Endothelial cell of umbilical vein (primary cell): ENCODE results near the gene STK24. TPM values are rescaled to one million over a fixed set of nuclear protein-coding genes. Genes with fewer than 3 reads are reported as not detected.

Source experiments
- BruUV-seq: library from RNA; stranded (reverse); fragments of 400-500 nt; replicated peaks from 2 replicates; lab custom pipeline; 2021; lab: Mats Ljungman, UMichigan
- CTCF ChIA-PET: fragments of 300-600, 350-600 bp; sonication (Branson Sonifier 250); formaldehyde crosslinking; loops from one replicate; lab custom pipeline; 2021; ENCODE audit warnings: antibody characterized with exemption, inconsistent platforms; lab: Charles Lee
- POLR2A ChIA-PET: fragments of 300-600, 350-600 bp; sonication (Branson Sonifier 250); formaldehyde crosslinking; loops from one replicate; lab custom pipeline; 2021; ENCODE audit warnings: antibody characterized with exemption, inconsistent platforms; lab: Charles Lee
- DNase-seq: peaks from one replicate; pipeline ENCODE4 v3.0.0-alpha.2; 2011; ENCODE audit warnings: low read depth, low spot score
- FAIRE-seq: peaks from 2 replicates; lab custom pipeline; 2011; peaks lifted over from hg19 to GRCh38; lab: Jason Lieb, UNC
- H2AFZ ChIP-seq: 2 replicates; pipeline ENCODE4 v1.6.0; 2012; ENCODE audit warnings: low read depth, low read length, control low read depth, inconsistent platforms
- H3K27ac ChIP-seq: 2 replicates; pipeline ENCODE4 v1.5.1; 2011; ENCODE audit warnings: low read depth, mild to moderate bottlenecking, control low read depth, low read length, moderate library complexity; ENCODE audit not compliant: insufficient read depth
- H3K27me3 ChIP-seq, 2 experiments: 2 replicates each; pipeline versions ENCODE4 v1.6.0 to v1.6.1; 2011; ENCODE audit warnings: low read length in 2 of 2, mixed read lengths in 1 of 2; ENCODE audit not compliant: control insufficient read depth in 2 of 2, insufficient read depth in 2 of 2
- H3K36me3 ChIP-seq, 2 experiments: 2 replicates in 1 of 2; 3 replicates in 1 of 2; pipeline ENCODE4 v1.5.1; 2011; ENCODE audit warnings: low read length in 2 of 2, mild to moderate bottlenecking in 1 of 2, moderate library complexity in 1 of 2; ENCODE audit not compliant: control insufficient read depth in 2 of 2, insufficient read depth in 2 of 2; ENCODE audit errors: extremely low read depth in 1 of 2
- H3K4me1 ChIP-seq: 3 replicates; pipeline ENCODE4 v1.5.1; 2011; ENCODE audit warnings: mild to moderate bottlenecking, low read length; ENCODE audit not compliant: control insufficient read depth, insufficient read depth; ENCODE audit errors: extremely low read depth
- H3K4me2 ChIP-seq: 2 replicates; pipeline ENCODE4 v1.6.1; 2011; ENCODE audit warnings: low read length, control low read depth, mixed read lengths; ENCODE audit not compliant: insufficient read depth
- H3K4me3 ChIP-seq, 3 experiments: fragments of 200-600 bp in 1 of 3; sonication (generic), shearing (Covaris generic) in 1 of 3; replicated peaks in 1 of 3; 2 replicates each; pipeline ENCODE4 v1.5.1; 2011 to 2016; ENCODE audit warnings: control low read depth in 3 of 3, low read length in 3 of 3, mild to moderate bottlenecking in 2 of 3, inconsistent platforms in 1 of 3, low read depth in 1 of 3, moderate library complexity in 1 of 3; ENCODE audit not compliant: insufficient read depth in 1 of 3
- H3K79me2 ChIP-seq: 2 replicates; pipeline ENCODE4 v1.6.0; 2012; ENCODE audit warnings: low read length, inconsistent platforms; ENCODE audit not compliant: control insufficient read depth, insufficient read depth
- H3K9ac ChIP-seq: replicated peaks from 2 replicates; pipeline ENCODE3; 2011; ENCODE audit warnings: low read length, control low read depth; ENCODE audit not compliant: insufficient read depth; ENCODE audit errors: extremely low read depth
- H3K9me1 ChIP-seq: replicated peaks from 3 replicates; pipeline ENCODE4 v1.6.0; 2011; ENCODE audit warnings: mild to moderate bottlenecking, low read length; ENCODE audit not compliant: control insufficient read depth, insufficient read depth; ENCODE audit errors: extremely low read depth
- H3K9me3 ChIP-seq: replicated peaks from 2 replicates; pipeline ENCODE4 v1.5.1; 2012; ENCODE audit warnings: low read length, inconsistent platforms; ENCODE audit not compliant: control insufficient read depth, insufficient read depth
- H4K20me1 ChIP-seq: replicated peaks from 2 replicates; pipeline ENCODE3; 2011; ENCODE audit warnings: mild to moderate bottlenecking, low read length; ENCODE audit not compliant: control insufficient read depth, insufficient read depth; ENCODE audit errors: extremely low read depth
- CTCF ChIP-seq, 2 donors: IDR thresholded peaks; 1 replicate in 1 of 2; 2 replicates in 1 of 2; pipeline ENCODE4 v1.5.1; 2011; ENCODE audit warnings: low read length in 2 of 2, mild to moderate bottlenecking in 2 of 2, moderate library complexity in 2 of 2, control low read depth in 1 of 2, inconsistent platforms in 1 of 2, low read depth in 1 of 2; ENCODE audit not compliant: insufficient read depth in 1 of 2; ENCODE audit errors: extremely low read depth in 1 of 2
- EZH2 ChIP-seq: IDR thresholded peaks from 2 replicates; pipeline ENCODE4 v1.6.1; 2012; ENCODE audit warnings: borderline replicate concordance, low read depth, mild to moderate bottlenecking, moderate library complexity, low read length, inconsistent platforms; ENCODE audit not compliant: severe bottlenecking
- FOS ChIP-seq: IDR thresholded peaks from 2 replicates; pipeline ENCODE4 v1.6.1; 2011; ENCODE audit warnings: mild to moderate bottlenecking, low read length, moderate library complexity, borderline replicate concordance; ENCODE audit not compliant: insufficient read depth
- GATA2 ChIP-seq: IDR thresholded peaks from 2 replicates; pipeline ENCODE4 v1.7.0; 2011; ENCODE audit warnings: low read depth, mild to moderate bottlenecking, moderate library complexity, mixed read lengths, low read length; ENCODE audit not compliant: insufficient read length, insufficient read depth
- JUN ChIP-seq: IDR thresholded peaks from 2 replicates; pipeline ENCODE4 v1.6.1; 2011; ENCODE audit warnings: borderline replicate concordance, low read depth; ENCODE audit not compliant: insufficient read length, insufficient read depth
- MAX ChIP-seq: IDR thresholded peaks from 2 replicates; pipeline ENCODE4 v1.6.1; 2011; ENCODE audit not compliant: insufficient read depth, insufficient read length
- MYC ChIP-seq: IDR thresholded peaks from one replicate; pipeline ENCODE4 v1.6.1; 2011; ENCODE audit warnings: mild to moderate bottlenecking, low read depth, low read length
- POLR2A ChIP-seq: IDR thresholded peaks from 2 replicates; pipeline ENCODE4 v1.6.1; 2012; ENCODE audit warnings: low read depth, mild to moderate bottlenecking, control low read depth, low read length
- POLR2AphosphoS5 ChIP-seq: IDR thresholded peaks from 2 replicates; pipeline ENCODE4 v1.6.1; 2012; ENCODE audit warnings: low read depth, mild to moderate bottlenecking, control low read depth, low read length, moderate library complexity; ENCODE audit not compliant: insufficient read depth
- dilution Hi-C: fragments of 300-500 bp; cut with MboI; formaldehyde crosslinking; loops from one replicate; pipeline ENCODE4 v1.15.0; 2019; ENCODE audit warnings: low sequenced_read_pairs; ENCODE audit not compliant: extremely low pct_ligation_motif_present
- intact Hi-C: fragments of 100-400 bp; cut with micrococcal nuclease; formaldehyde crosslinking; loops from one replicate; pipeline ENCODE4 v1.10.0; 2022
- polyA plus RNA-seq, 4 experiments: library from polyadenylated mRNA; depleted of rRNA in 3 of 4; stranded (reverse) in 3 of 4; unstranded in 1 of 4; fragments of >200 nt; gene quantifications; 2 replicates each; pipeline versions ENCODE4 v1.2.1 to v1.2.3, GENCODE V29; 2011 to 2012; ENCODE audit warnings: missing spikeins in 1 of 4
- total RNA-seq: library from RNA; stranded (reverse); gene quantifications from 2 replicates; pipeline ENCODE4 v1.2.3, GENCODE V29; 2021

Gene STK24
- total and polyA plus RNA-seq, 2 donors (not counting 3 experiments of a cell fraction or from before 2014, with no cell fraction given) = 43.3 to 100 TPM

- no TSS peak for BruUV-seq
- Histone ChIP-seq H3K4me1 (no peaks in the 10 kb centered on the region), H3K36me3 (peaks cover 0 to 22% of the 10 kb centered on the region in 2 experiments), H3K9me1 (no peaks in the 10 kb centered on the region), H3K27ac (no peak overlapping the region), H4K20me1 (no peaks in the 10 kb centered on the region), H2AFZ (no peak overlapping the region), H3K9me3 (no peaks in the 10 kb centered on the region), H3K4me2 (no peak overlapping the region), H3K4me3 (no peak overlapping the region), H3K79me2 (no peaks in the 10 kb centered on the region), H3K9ac (no peak overlapping the region), H3K27me3 (no peaks in the 10 kb centered on the region)
- CTCF ChIA-PET = interaction anchor here (0.8 to 4.8 kb wide), 13 partner anchors 10 to 588 kb away, joined by 3 to 150 read pairs (median 7); partner anchors contain the start of gene STK24
- intact Hi-C loops = no loop called here
- TF ChIP-seq MAX (no peak), GATA2 (no peak), MYC (no peak), POLR2A (no peak), JUN (no peak), FOS (no peak), CTCF (IDR thresholded peaks at IDR 0.05; ENCODE audit: extremely low read depth in 1 of 2, insufficient read depth in 1 of 2, low read depth in 1 of 2, low read length in 2 of 2) (no peak), EZH2 (no peak), POLR2AphosphoS5 (no peak)
- DNase-seq (no peak), FAIRE-seq (no peak)
- dilution Hi-C loops = loop anchor here (25.0 kb wide), 1 partner anchor 218 kb away; no protein-coding TSS in a partner anchor
- POLR2A ChIA-PET = no interaction called here
These were observed 132.5 kb downstream of the STK24 start for GRCh38 chr13:98444381-98444780.
